ENCODE results near the gene RNPEPL1. TPM values are rescaled to one million over a fixed set of nuclear protein-coding genes. Genes with fewer than 3 reads are reported as not detected.
A peak's percentile ranks its signal among the peaks of the same experiment; 100 is the strongest.

RNPEPL1 gene
- total and polyA plus RNA-seq, 10 of the 15 experiments (the other 5 are each of a cell fraction or from before 2014, with no cell fraction given): 0.24 to 49.5 (median 6.8) TPM

DNA sequence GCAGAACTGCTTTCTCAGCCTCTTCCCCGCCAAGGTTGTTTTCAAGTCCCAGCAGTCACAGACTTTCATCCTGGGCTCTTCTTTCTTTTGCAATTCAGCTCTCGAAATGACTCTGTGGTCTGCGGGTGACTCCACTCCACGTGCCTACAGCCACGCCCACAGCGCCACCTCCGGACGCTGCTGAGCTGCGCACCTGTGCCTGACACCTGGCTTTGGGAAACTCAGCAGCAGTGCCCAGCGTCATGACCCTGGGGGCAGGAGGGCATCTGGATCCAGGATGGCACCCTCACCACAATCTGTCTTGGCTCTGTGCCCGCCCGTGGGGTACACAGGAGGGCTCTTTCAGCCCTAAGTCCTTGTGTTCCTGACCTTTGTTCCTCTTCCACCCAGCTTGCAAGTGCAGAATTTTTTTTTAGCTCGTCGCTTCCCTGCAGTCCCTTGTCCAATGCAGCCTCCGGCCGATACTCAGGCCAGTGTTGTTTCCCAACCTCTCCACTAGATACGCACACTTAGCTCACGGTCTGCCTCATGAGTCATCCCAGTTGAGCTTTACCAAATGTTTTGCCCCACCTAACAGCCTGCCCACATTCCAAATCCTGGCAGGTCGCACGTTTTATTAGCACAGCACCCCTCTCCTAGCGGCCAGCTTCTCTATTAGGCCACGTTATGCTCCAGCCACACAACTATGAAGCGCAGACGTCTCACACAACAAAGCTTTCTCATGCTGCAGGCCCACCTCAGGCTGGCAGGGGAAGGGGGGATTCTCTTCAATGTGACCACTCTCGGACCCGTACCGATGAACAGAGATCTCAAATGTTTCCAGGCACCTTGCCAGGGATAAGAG lies 11.7 kb downstream of the RNPEPL1 start (continued):
- TF ChIP-seq, protein P1, sequence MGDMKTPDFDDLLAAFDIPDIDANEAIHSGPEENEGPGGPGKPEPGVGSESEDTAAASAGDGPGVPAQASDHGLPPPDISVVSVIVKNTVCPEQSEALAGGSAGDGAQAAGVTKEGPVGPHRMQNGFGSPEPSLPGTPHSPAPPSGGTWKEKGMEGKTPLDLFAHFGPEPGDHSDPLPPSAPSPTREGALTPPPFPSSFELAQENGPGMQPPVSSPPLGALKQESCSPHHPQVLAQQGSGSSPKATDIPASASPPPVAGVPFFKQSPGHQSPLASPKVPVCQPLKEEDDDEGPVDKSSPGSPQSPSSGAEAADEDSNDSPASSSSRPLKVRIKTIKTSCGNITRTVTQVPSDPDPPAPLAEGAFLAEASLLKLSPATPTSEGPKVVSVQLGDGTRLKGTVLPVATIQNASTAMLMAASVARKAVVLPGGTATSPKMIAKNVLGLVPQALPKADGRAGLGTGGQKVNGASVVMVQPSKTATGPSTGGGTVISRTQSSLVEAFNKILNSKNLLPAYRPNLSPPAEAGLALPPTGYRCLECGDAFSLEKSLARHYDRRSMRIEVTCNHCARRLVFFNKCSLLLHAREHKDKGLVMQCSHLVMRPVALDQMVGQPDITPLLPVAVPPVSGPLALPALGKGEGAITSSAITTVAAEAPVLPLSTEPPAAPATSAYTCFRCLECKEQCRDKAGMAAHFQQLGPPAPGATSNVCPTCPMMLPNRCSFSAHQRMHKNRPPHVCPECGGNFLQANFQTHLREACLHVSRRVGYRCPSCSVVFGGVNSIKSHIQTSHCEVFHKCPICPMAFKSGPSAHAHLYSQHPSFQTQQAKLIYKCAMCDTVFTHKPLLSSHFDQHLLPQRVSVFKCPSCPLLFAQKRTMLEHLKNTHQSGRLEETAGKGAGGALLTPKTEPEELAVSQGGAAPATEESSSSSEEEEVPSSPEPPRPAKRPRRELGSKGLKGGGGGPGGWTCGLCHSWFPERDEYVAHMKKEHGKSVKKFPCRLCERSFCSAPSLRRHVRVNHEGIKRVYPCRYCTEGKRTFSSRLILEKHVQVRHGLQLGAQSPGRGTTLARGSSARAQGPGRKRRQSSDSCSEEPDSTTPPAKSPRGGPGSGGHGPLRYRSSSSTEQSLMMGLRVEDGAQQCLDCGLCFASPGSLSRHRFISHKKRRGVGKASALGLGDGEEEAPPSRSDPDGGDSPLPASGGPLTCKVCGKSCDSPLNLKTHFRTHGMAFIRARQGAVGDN (IDR thresholded peaks at IDR 0.05): peak; percentile 54; the same call in 1 of the 2 replicates
- TF ChIP-seq SUZ12 (IDR thresholded peaks at IDR 0.05; ENCODE audit: unreplicated experiment): no peak
- TF ChIP-seq RFX5 (IDR thresholded peaks at IDR 0.05; ENCODE audit: low read depth, low read length): no peak
- no peak for TF ChIP-seq POLR2AphosphoS2 (IDR thresholded peaks at IDR 0.05; ENCODE audit: low read depth, low read length)
- TF ChIP-seq MXI1 (IDR thresholded peaks at IDR 0.05; ENCODE audit: low read depth, low read length): peak; percentile 93
- TF ChIP-seq SRF (IDR thresholded peaks at IDR 0.05; ENCODE audit: low read depth in 2 of 2, low read length in 2 of 2): no peak
- TF ChIP-seq SREBF2 (IDR thresholded peaks at IDR 0.05; ENCODE audit: low read length): no peak
- no peak for TF ChIP-seq TCF7 (IDR thresholded peaks at IDR 0.05; ENCODE audit: borderline replicate concordance)
- no peak for TF ChIP-seq ATF3 (IDR thresholded peaks at IDR 0.05; ENCODE audit: borderline replicate concordance, extremely low read depth, low read depth, low read length)
- peak; percentile 58 to 68 for TF ChIP-seq IKZF2 (IDR thresholded peaks at IDR 0.05)
- peak; percentile 54 for TF ChIP-seq ATF7 (IDR thresholded peaks at IDR 0.05; ENCODE audit: low read depth)
- TF ChIP-seq PAX8 (IDR thresholded peaks at IDR 0.05): no peak
- TF ChIP-seq CHD4 (IDR thresholded peaks at IDR 0.05): no peak
- peak; percentile 57; the same call in 1 of the 2 replicates for TF ChIP-seq PAX5 (IDR thresholded peaks at IDR 0.05; ENCODE audit: borderline replicate concordance, low read depth, low read length)
- TF ChIP-seq GATAD2B (conservative IDR thresholded peaks at IDR 0.05; ENCODE audit: low read depth): peak; percentile 61; the same call in 1 of the 2 replicates
- no peak for TF ChIP-seq CBX3 (IDR thresholded peaks at IDR 0.05; ENCODE audit: borderline replicate concordance, low read depth)
- TF ChIP-seq USF2 (IDR thresholded peaks at IDR 0.05; ENCODE audit: borderline replicate concordance, low read depth, low read length): peak; percentile 33; the same call in 1 of the 2 replicates
- TF ChIP-seq EED (IDR thresholded peaks at IDR 0.05; ENCODE audit: low read depth): 0 out of 2 replicates have a peak, but pooled peaks have one; percentile 28
- TF ChIP-seq ZBTB33 (IDR thresholded peaks at IDR 0.05): no peak
- peak; percentile 91 for TF ChIP-seq JUNB (IDR thresholded peaks at IDR 0.05)
- no peak for TF ChIP-seq ZZZ3 (IDR thresholded peaks at IDR 0.05; ENCODE audit: control insufficient read depth, insufficient read length, low read depth)
- no peak for TF ChIP-seq STAT3 (IDR thresholded peaks at IDR 0.05; ENCODE audit: low read depth, low read length)
- TF ChIP-seq NBN (IDR thresholded peaks at IDR 0.05): peak; percentile 83
- no peak for TF ChIP-seq SMAD5 (IDR thresholded peaks at IDR 0.05; ENCODE audit: low read depth)
- no peak for TF ChIP-seq ZNF217 (IDR thresholded peaks at IDR 0.05)
- TF ChIP-seq HDGF (IDR thresholded peaks at IDR 0.05): 0 out of 2 replicates have a peak, but pooled peaks have one; percentile 25

Measured in GM12878 (cell line).